AG09319 (cell line): ENCODE measurements around the gene CYP2R1.

ENCODE experiments used
- DNase-seq: peaks from one replicate; pipeline ENCODE4 v3.0.0-alpha.2; 2010; ENCODE audit warnings: low read depth; ENCODE audit errors: extremely low read depth
- TF ChIP-seq, protein P1 (sequence below): IDR thresholded peaks from 2 replicates; pipeline ENCODE4 v1.5.1; 2011; ENCODE audit warnings: low read depth, mild to moderate bottlenecking, inconsistent platforms, low read length, moderate library complexity

The CYP2R1 gene

DNA sequence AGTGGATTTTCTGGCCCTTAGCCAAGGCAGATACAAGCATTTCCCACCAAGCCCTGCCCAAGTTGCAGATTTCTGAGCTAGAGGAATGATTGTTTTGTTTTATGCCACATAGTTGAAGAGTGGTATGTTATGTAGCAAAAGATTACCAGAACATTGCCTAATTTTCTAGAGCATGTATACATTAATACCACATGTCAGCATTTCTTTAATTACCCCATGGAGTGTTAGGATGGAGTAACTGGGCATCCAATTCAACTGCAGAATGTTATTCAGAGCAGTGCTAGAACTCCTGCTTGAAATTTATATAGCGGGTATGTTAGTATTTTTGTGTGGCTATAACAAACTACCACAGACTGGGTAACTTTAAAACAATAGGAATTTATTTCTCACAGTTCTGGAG is 24.4 kb upstream of the CYP2R1 start:
- no peak for DNase-seq
- TF ChIP-seq, protein P1, sequence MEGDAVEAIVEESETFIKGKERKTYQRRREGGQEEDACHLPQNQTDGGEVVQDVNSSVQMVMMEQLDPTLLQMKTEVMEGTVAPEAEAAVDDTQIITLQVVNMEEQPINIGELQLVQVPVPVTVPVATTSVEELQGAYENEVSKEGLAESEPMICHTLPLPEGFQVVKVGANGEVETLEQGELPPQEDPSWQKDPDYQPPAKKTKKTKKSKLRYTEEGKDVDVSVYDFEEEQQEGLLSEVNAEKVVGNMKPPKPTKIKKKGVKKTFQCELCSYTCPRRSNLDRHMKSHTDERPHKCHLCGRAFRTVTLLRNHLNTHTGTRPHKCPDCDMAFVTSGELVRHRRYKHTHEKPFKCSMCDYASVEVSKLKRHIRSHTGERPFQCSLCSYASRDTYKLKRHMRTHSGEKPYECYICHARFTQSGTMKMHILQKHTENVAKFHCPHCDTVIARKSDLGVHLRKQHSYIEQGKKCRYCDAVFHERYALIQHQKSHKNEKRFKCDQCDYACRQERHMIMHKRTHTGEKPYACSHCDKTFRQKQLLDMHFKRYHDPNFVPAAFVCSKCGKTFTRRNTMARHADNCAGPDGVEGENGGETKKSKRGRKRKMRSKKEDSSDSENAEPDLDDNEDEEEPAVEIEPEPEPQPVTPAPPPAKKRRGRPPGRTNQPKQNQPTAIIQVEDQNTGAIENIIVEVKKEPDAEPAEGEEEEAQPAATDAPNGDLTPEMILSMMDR = no peak

DNA sequence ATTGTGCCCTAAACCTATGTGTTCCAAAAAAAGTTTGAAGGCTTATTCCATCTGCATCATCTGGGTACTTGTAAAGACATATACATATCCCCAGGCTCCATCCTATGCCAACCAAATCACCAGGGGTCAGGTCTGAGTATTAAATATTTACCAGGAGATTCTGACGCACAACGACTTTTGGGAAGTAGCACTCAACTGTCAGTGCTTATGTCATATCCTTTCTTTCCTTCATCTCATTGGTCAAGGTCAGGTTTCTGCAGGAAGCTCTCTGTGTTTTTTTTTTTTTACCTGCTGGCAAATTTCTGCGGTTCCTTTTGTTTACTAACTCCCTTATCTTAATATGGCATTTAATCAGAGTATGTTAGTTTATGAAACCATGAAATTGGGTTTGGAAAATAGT is 22.5 kb upstream of the CYP2R1 start:
- no peak for DNase-seq
- TF ChIP-seq, protein P1 = no peak

- DNase-seq = no peak
- TF ChIP-seq, protein P1 = peak; percentile 70
Measured at GRCh38 chr11:14908214-14908880, 16.3 kb upstream of the CYP2R1 start.

GRCh38 chr11:14907411-14908213 is 15.6 kb upstream of the CYP2R1 start:
- TF ChIP-seq, protein P1 = peak; percentile 75
- DNase-seq = no peak

DNA sequence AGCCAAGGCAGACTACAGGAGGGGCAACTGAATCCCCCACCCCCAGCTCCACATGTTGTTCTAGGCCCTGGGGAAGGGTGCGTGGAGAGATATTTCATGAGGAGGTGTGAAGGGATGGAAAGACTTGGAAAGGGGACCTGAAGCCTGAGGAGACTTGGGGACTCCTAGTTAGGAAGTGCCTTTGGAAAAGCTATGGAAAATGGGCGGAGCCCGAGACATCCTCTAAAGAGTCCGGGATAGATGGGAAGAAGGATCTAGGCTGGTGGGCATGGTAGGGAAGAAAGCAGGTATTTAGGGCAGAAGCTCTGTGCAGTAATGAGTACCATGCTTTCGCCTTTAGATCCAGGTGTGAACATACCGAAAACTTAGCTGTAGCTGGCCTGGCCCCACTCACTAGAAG is 15.0 kb upstream of the CYP2R1 start:
- TF ChIP-seq, protein P1 = no peak
- no peak for DNase-seq

DNA sequence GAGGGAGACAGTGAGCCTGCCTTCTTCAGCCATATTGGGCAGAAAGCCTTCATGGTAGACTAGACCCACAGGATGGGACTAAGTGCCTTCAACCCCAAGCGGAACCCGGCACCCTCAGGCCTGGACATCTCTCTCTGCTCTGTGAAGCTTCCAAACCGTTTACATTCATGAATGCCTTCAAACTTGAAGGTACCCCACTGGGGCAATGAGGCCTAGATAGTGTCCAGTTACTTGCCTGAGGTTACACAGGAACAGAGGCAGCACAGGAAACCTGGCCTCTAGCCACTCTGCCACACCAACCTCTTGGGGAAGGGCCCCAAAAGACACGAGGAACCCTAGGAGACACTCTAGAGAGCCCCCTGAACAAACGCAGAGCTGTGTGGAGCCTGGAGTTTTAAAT is 14.5 kb upstream of the CYP2R1 start:
- TF ChIP-seq, protein P1 = no peak
- no peak for DNase-seq

DNA sequence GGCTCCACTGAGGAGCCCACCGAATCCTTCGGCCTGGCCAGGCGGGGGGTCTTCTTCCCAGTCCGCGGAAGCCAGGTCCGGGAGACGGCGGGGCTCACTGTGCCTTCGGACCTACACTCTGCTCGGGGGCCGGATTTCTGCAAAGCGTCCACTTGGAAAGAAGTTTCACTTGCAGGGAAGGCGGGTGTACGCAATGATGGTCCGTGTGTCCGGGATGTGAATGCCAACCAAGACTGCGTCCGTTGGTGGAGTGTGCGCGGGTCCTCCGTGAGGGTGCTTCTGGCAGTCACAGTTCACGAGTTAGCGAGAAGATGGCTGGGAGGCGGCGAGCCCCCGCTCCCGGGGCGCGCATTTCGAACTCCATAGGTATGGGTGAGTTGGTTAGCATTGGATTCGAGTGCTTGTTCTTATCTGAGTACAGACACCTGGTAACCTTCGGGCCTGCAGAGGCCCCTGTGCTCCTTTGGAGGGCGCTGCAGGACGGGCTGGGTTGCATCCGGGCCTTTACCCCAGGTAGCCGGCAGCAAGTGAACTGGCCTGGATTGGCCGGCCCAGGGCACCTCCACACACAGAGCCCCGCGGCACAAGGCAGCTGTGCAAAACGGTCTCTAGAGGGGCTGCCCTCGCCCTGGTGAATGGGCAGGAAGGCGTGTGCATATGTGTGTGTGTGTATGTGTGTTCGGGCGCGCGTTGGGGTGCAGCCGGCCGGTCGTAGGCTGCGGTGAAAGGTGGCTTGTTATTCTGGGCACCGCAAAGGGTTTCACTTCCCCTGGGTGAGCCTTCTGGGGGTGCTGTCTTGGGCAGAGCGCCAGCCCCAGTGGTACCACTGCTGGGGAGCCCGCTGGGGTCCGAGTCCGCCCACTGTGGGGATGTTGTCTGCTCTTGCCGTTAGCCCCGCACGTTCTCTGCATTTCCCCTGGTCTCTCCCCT is 13.3 kb upstream of the CYP2R1 start:
- no peak for DNase-seq
- TF ChIP-seq, protein P1 = peak; percentile 35
